Fibroblast of skin of left biceps (primary cell): ENCODE measurements around the gene RAB3C.
A peak's percentile ranks its signal among the peaks of the same experiment; 100 is the strongest.
"Not testable (repeated sequence)": the region's sequence is repeated elsewhere in the genome, so short reads cannot be mapped to it uniquely, and the experiment has no call there.

ENCODE experiments used
- DNase-seq, 2 experiments: peaks; one replicate each; pipeline ENCODE4 v3.0.0-alpha.2; 2013; ENCODE audit warnings: low read depth in 2 of 2

The RAB3C gene, protein sequence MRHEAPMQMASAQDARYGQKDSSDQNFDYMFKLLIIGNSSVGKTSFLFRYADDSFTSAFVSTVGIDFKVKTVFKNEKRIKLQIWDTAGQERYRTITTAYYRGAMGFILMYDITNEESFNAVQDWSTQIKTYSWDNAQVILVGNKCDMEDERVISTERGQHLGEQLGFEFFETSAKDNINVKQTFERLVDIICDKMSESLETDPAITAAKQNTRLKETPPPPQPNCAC

GRCh38 chr5:58582803-58583491, at the start of gene RAB3C:
Gene RAB3C (plus strand): TSS chr5:58583075. CDS start chr5:58583209, 134 bp downstream.
- peak; percentile 55 to 64 for DNase-seq

DNA sequence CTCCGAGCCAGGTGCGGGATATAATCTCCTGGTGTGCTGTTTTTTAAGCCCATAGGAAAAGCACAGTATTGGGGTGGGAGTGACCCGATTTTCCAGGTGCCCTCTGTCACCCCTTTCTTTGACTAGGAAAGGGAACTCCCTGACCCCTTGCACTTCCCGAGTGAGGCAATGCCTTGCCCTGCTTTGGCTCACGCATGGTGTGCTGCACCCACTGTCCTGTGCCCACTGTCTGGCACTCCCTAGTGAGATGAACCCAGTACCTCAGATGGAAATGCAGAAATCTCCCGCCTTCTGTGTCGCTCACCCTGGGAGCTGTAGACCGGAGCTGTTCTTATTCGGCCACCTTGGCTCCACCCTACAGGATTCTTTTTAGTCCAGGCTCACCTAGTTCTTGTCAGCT, 40.9 kb upstream of the RAB3C start:
- DNase-seq: not testable (repeated sequence)

- no peak for DNase-seq
Observed at GRCh38 chr5:58542709-58543108, 40.2 kb upstream of the RAB3C start.

DNA sequence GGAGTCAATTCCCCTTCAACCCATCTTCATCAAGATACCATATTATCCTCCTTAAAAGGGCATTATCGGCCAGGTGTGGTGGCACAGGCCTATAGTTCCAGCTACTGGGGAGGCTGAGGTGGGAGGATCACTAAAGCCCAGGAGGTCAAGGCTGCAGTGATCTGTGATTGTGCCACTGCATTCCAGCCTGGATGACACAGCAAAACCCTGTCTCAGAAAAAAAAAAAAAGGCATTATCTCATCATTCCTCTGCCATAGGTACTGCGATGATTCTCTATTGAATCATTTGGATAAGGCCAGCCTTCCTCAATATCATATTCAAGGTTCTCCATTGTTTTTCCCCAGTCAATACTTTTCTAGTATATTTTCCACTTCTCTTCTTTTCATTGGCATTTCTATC, 39.2 kb upstream of the RAB3C start:
- no peak for DNase-seq

DNA sequence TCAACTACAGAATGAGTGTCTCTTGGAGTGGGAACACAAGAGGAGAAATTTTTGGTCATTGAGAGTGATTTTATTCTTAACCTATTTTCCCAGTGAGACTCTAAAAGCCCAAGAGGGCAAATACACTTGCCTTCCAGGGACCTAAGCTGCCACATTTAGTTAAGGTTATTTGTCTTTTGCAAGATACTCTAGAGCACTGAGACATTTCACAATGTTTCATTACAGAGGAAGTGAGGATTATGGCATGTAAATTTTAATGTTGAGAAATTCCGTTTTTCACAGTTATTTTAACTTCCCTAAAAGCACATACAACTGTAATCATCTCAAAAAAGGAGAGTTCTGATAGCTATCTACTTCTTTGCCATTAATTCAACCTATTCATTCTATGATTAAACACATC, 38.7 kb upstream of the RAB3C start:
- DNase-seq: no peak

- DNase-seq: no peak
Observed at GRCh38 chr5:58544926-58545325, 37.9 kb upstream of the RAB3C start.

- no peak for DNase-seq
Observed at GRCh38 chr5:58545912-58546311, 37.0 kb upstream of the RAB3C start.

- DNase-seq: no peak
Observed at GRCh38 chr5:58548068-58548467, 34.8 kb upstream of the RAB3C start.

GRCh38 chr5:58551492-58551891, 31.4 kb upstream of the RAB3C start:
- no peak for DNase-seq

DNA sequence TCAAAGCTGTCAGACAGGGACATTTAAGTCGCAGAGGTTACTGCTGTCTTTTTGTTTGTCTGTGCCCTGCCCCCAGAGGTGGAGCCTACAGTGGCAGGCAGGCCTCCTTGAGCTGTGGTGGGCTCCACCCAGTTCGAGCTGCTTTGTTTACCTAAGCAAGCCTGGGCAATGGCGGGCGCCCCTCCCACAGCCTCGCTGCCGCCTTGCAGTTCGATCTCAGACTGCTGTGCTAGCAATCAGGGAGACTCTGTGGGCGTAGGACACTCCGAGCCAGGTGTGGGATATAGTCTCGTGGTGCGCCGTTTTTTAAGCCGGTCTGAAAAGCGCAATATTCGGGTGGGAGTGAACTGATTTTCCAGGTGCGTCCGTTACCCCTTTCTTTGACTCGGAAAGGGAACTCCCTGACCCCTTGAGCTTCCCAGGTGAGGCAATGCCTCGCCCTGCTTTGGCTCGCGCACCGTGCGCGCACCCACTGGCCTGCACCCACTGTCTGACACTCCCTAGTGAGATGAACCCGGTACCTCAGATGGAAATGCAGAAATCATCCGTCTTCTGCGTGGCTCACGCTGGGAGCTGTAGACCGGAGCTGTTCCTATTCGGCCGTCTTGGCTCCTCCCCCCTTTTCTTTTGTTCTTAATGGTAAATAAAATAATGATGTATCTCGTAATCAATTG, 25.1 kb upstream of the RAB3C start:
- not testable (repeated sequence) for DNase-seq

GRCh38 chr5:58563016-58563700, 19.7 kb upstream of the RAB3C start:
- not testable (repeated sequence) for DNase-seq

- not testable (repeated sequence) for DNase-seq
Observed at GRCh38 chr5:58564043-58564832, 18.6 kb upstream of the RAB3C start.

- no peak for DNase-seq
Observed at GRCh38 chr5:58565033-58565432, 17.8 kb upstream of the RAB3C start.

DNA sequence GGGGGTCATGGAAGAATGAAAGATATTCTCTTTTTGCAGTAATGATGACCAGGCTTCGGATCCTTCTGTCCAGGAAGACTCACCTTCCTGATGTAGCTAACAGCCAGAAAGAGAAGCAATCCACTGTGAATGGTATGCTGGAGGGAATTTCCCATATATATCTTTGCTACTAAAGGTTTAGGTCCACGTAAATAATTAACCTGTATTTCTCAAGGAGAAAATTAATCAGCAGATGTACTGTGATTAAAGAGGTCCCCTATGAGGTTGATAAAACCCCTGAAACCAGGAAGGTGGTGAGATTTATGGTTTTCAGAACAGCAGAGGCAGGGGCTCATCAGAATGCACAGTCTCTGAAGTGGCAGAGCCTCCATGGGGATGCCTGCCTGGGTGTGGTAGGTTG, 11.4 kb upstream of the RAB3C start:
- DNase-seq: no peak

DNA sequence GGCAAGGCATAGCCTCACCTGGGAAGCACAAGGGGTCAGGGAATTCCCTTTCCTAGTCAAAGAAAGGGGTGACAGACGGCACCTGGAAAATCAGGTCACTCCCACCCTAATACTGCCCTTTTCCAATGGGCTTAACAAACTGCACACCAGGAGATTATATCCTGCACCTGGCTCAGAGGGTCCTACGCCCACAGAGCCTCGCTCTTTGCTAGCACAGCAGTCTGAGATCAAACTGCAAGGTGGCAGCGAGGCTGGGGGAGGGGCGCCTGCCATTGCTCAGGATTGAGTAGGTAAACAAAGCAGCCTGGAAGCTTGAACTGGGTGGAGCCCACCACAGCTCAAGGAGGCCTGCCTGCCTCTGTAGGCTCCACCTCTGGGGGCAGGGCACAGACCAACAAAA, 9.9 kb upstream of the RAB3C start:
- not testable (repeated sequence) for DNase-seq

DNA sequence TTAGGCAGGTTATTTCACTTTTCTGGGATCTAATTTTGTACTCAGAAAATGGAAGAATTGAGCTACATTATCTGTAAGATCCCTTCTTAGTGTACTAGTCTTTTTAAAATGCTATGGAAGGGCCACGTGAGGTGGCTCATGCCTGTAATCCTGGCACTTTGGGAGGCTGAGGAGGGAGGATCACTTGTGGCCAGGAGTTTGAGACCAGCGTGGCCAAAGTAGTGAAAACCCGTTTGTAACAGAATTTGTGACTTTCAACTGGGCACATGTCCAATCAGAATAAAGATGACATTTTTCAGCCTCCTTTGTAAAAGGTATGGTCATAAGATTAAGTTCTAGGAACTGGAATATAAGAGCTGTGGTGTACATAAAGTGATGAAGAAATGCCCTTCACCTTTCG, 3.1 kb upstream of the RAB3C start:
- no peak for DNase-seq

- no peak for DNase-seq
Observed at GRCh38 chr5:58582019-58582802, 664 bp upstream of the RAB3C start.

GRCh38 chr5:58595952-58596351, 13.1 kb downstream of the RAB3C start:
- DNase-seq: no peak

DNA sequence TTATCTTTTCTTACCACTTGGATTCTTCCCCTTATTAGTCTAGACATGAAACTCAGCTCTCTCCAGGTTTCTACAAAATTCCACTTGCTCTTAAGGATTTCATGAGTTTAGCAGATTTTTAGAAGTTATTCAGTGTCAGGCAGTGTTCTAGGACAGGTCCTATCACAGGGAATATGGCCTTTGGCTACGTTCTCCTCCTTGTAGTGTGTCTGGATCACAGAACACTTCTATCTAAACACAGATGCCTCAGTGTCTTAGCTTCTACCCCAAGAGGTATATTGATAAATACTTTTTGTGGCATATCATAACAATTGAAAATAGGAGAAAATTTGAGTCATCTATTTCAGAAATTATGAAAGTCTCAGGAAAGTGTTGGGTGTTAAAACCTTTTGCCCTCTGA, 15.6 kb downstream of the RAB3C start:
- no peak for DNase-seq

DNA sequence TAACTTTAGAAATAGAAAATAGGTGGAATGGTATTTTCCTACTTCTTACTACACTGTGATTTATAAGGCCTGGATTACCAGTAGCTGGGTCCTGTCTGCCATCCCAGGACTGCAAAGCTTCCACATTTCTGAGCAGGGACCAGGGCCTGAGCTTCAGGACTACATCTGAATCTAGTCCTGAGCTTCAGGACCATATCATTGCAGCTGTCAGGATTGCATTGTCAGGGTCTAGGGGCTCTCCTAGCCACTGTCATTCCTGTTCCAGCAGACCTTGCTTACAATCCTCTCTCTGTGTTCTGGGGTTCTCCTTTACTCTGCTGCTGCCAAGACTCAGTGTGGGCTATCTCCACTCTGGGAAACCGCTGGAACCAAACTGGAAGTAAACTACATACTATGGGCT, 16.3 kb downstream of the RAB3C start:
- no peak for DNase-seq

DNA sequence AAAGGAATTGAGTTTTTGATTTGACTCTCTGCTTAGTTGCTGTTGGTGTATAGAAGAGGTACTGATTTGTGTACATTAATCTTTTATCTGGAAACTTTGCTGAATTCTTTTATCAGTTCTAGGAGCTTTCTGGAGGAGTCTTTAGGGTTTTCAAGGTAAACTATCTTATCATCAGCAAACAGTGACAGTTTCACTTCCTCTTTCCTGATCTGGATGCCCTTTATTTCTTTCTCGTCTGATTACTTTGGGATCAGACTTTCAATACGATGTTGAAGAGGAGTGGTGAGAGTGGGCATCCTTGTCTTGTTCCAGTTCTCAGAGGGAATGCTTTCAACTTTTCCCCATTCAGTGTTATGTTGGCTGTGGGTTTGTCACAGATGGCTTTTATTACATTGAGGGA, 17.7 kb downstream of the RAB3C start:
- DNase-seq: not testable (repeated sequence)
